ENCODE measurements around the gene SRRD.

The SRRD gene

GRCh38 chr22:26515931-26516330 lies 32.3 kb downstream of the SRRD start:
- TF ChIP-seq CTCF (conservative IDR thresholded peaks at IDR 0.05; ENCODE audit: control insufficient read depth, insufficient read depth, low read depth, low read length), result no peak
- no peak for DNase-seq (ENCODE audit: low read depth)
- H3K4me3 ChIP-seq (ENCODE audit: control insufficient read depth, low read depth, low read length), result no peak overlapping the region

- no peak overlapping the region for H3K4me3 ChIP-seq (ENCODE audit: control insufficient read depth, low read depth, low read length)
- no peak for TF ChIP-seq CTCF (conservative IDR thresholded peaks at IDR 0.05; ENCODE audit: control insufficient read depth, insufficient read depth, low read depth, low read length)
- DNase-seq (ENCODE audit: low read depth), result no peak
Observed at GRCh38 chr22:26516503-26516902, 32.8 kb downstream of the SRRD start.

DNA sequence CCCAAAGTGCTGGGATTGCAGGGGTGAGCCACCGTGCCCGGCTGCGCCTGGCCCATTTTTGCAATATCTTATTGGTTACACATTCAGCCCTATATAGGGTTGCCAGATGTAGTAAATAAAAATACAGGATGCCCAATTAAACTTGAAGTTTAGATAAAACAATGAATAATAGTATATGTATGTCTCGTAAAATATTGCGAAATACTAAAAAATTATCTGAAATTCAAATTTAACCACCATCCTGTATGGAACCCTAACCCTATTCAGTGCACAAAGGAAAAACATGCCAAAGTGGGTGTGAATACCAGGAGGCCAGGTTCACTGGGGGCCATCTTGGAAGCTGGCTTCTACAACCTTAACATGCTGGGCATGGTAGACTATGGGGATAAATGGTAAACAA lies 33.8 kb downstream of the SRRD start:
- no peak for TF ChIP-seq CTCF (conservative IDR thresholded peaks at IDR 0.05; ENCODE audit: control insufficient read depth, insufficient read depth, low read depth, low read length)
- H3K4me3 ChIP-seq (ENCODE audit: control insufficient read depth, low read depth, low read length), result no peak overlapping the region
- DNase-seq (ENCODE audit: low read depth), result no peak

- no peak overlapping the region for H3K4me3 ChIP-seq (ENCODE audit: control insufficient read depth, low read depth, low read length)
- TF ChIP-seq CTCF (conservative IDR thresholded peaks at IDR 0.05; ENCODE audit: control insufficient read depth, insufficient read depth, low read depth, low read length), result no peak
- DNase-seq (ENCODE audit: low read depth), result no peak
Observed at GRCh38 chr22:26522012-26522411, 38.3 kb downstream of the SRRD start.

GRCh38 chr22:26522592-26522991 lies 38.9 kb downstream of the SRRD start:
- no peak for TF ChIP-seq CTCF (conservative IDR thresholded peaks at IDR 0.05; ENCODE audit: control insufficient read depth, insufficient read depth, low read depth, low read length)
- H3K4me3 ChIP-seq (ENCODE audit: control insufficient read depth, low read depth, low read length), result no peak overlapping the region
- no peak for DNase-seq (ENCODE audit: low read depth)

GRCh38 chr22:26524870-26525269 lies 41.2 kb downstream of the SRRD start:
- no peak for DNase-seq (ENCODE audit: low read depth)
- no peak for TF ChIP-seq CTCF (conservative IDR thresholded peaks at IDR 0.05; ENCODE audit: control insufficient read depth, insufficient read depth, low read depth, low read length)
- no peak overlapping the region for H3K4me3 ChIP-seq (ENCODE audit: control insufficient read depth, low read depth, low read length)

DNA sequence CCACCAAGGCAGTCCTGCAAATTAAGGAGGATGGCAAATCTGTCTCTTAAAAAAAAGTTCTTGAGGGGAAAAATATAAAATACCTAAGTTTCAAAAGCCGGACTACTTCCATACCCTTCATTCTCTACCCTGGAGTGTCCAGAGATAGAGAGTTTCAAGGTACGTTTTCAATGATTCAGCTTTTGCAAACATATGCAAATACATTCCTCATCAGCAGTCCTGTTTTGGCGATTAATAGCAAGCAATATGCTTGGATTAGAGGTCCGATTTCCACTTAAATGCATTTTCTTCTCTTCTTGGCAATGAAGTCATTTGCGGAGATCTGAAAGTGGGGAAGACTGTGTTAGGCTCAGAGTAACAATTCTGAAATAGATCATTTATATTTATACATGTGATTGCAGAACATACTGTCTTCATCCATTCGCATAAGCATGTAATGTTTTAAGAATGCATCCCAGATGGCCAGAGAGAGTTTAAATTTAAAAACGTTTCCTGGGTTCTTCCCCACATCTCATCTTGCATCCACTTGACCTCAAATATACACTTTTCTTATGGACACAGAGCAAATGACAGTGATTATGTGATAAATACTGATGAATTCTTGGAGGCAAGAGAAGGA lies 42.4 kb downstream of the SRRD start:
- TF ChIP-seq CTCF (conservative IDR thresholded peaks at IDR 0.05; ENCODE audit: control insufficient read depth, insufficient read depth, low read depth, low read length), result no peak
- no peak overlapping the region for H3K4me3 ChIP-seq (ENCODE audit: control insufficient read depth, low read depth, low read length)
- no peak for DNase-seq (ENCODE audit: low read depth)
